ENCODE results near the gene STX10. TPM values are rescaled to one million over a fixed set of nuclear protein-coding genes. Genes with fewer than 3 reads are reported as not detected.
"Not testable (repeated sequence)": the region's sequence is repeated elsewhere in the genome, so short reads cannot be mapped to it uniquely, and the experiment has no call there.

Gene STX10
- total RNA-seq, 1 donor from 2014 or later: 37.1 TPM

GRCh38 chr19:13164343-13165161 lies 14.4 kb upstream of the STX10 start:
- peak; percentile 88 for DNase-seq (ENCODE audit: low read depth)

- DNase-seq (ENCODE audit: low read depth): peak; percentile 76
These were observed 13.6 kb upstream of the STX10 start for GRCh38 chr19:13163609-13164342.

- peak; percentile 94 for DNase-seq (ENCODE audit: low read depth)
These were observed 12.8 kb upstream of the STX10 start for GRCh38 chr19:13162724-13163608.

GRCh38 chr19:13160557-13160956 lies 10.4 kb upstream of the STX10 start:
- DNase-seq (ENCODE audit: low read depth): peak; percentile 58

- no peak for DNase-seq (ENCODE audit: low read depth)
These were observed 9.5 kb upstream of the STX10 start for GRCh38 chr19:13159713-13160112.

GRCh38 chr19:13155472-13156359 lies 5.5 kb upstream of the STX10 start:
- peak; percentile 76 for DNase-seq (ENCODE audit: low read depth)

GRCh38 chr19:13154911-13155471 lies 4.8 kb upstream of the STX10 start:
- no peak for DNase-seq (ENCODE audit: low read depth)

- peak; percentile 86 for DNase-seq (ENCODE audit: low read depth)
These were observed 4.1 kb upstream of the STX10 start for GRCh38 chr19:13154241-13154778.

GRCh38 chr19:13153569-13154240 lies 3.5 kb upstream of the STX10 start:
- DNase-seq (ENCODE audit: low read depth): no peak

- DNase-seq (ENCODE audit: low read depth): peak; percentile 80
These were observed 2.9 kb upstream of the STX10 start for GRCh38 chr19:13152974-13153568.

GRCh38 chr19:13152356-13152973 lies 2.3 kb upstream of the STX10 start:
- no peak for DNase-seq (ENCODE audit: low read depth)

- peak; percentile 87 for DNase-seq (ENCODE audit: low read depth)
These were observed 1.6 kb upstream of the STX10 start for GRCh38 chr19:13151605-13152355.

- DNase-seq (ENCODE audit: low read depth): no peak
These were observed 893 bp upstream of the STX10 start for GRCh38 chr19:13150931-13151604.

- DNase-seq (ENCODE audit: low read depth): no peak
These were observed 468 bp downstream of the STX10 start for GRCh38 chr19:13149628-13150186.

- DNase-seq (ENCODE audit: low read depth): not testable (repeated sequence)
These were observed 975 bp downstream of the STX10 start for GRCh38 chr19:13149173-13149627.

- no peak for DNase-seq (ENCODE audit: low read depth)
These were observed 3.2 kb downstream of the STX10 start for GRCh38 chr19:13146763-13147563.
